GM19238 (cell line): ENCODE data around the gene TNIK.

Experiments
- DNase-seq: peaks from one replicate; pipeline ENCODE4 v3.0.0; 2011; ENCODE audit warnings: low spot score; ENCODE audit not compliant: insufficient read length

TNIK gene

DNA sequence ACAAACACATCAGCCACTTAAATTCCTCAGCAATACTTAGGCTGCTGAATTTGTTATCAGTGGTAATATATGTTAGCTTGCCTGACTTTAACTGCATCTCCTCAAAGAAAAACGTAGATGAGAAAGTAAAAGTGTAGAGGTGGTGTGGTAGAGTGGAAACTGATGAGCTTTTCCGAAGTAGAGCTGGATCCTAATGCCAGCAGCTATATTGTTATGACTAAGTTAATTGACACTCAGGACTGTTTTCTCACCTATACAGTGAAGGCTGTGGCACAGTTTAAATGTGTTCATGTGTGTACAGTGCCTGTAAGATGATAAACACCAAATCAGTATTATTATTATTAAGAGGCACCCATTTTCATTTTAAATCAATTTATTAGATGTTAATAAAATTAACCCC is 174.9 kb downstream of the TNIK start:
- DNase-seq, result no peak

DNA sequence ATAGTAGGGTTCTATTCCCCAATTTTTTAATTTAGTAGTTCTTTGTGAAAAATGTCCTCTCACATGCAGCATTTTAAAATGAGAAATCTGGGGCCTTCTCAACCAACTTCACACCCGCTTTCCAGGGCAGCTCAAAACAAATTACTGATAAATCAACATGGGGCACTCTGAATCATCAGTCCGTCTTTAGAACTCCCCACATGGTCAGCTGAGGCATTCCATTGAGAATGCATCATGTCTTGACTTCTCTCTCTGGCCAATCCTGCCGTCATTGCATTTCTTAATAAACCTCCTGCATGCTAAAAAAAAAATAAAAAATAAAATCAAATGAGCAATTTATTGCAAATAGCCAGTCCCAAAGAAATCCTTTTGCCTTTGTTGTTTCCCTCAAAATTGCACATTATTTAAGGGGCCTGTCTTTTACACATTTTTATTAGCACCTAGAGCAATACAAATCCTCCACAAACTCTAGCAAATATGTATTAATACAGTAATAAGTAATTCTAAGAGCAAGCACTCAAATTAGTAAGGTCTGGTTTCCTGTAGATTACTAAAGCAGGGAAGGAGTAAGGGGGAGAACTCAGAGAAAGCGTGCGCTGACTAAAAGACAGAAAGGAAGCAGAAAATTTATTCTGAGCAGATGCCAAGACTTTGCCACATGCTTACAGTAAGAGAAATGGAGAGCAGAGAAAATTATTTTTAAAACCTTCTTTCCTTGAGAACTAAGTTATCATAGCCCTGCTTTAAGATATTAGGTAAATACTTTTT is 175.7 kb downstream of the TNIK start:
- no peak for DNase-seq

GRCh38 chr3:171283848-171284222 is 176.4 kb downstream of the TNIK start:
- no peak for DNase-seq

GRCh38 chr3:171283183-171283847 is 176.9 kb downstream of the TNIK start:
- DNase-seq, result no peak

DNA sequence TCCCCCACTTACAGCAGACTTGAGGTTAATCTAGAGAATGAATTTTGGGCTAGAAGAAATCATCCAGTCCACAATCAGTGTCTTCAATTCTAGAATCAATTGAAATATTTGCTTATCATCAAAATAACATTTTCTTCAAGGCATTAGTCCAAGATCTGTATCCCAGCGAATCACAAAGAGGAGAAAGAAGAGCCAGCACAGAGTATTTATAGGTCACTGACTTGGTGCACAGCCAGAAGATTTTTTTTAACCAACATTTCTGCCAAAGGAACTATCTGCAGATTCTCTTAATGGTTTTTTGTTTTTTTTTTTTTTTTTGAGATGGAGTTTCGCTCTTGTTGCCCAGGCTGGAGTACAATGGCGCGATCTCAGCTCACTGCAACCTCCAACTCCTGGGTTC is 178.2 kb downstream of the TNIK start:
- DNase-seq, result no peak

DNA sequence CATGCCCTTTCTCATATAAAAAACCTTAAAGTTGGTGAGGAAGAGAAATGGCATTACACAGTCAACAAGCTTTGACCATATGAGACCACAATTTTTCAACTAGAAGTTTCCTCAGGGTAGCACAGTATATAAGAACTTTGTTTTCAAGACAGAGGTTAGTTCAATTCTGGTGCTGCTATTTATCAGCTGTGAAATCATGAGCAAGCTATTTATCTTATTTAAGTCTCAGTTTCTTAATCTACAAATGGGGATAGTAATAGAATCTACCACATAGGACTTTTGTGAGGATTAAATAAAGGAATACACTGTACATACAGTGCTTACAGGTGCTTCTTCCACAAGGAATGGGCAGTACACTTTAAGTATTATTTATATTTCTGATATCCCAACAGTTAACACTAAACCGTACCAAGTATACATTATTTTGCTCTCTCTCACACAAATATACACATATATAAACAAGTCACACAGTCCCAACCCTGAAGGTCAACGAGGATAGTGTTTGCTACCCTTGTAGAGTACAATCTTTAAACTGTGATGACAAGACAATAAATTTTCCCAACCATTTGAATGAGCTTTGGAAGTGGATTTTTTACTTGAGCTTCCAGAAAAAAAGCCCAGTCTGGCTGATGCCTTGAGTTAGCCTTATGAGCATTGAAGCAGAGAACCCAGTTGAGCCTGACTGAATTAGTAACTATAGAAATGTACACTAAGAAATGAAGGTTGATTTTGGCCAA is 178.8 kb downstream of the TNIK start:
- DNase-seq, result no peak

DNA sequence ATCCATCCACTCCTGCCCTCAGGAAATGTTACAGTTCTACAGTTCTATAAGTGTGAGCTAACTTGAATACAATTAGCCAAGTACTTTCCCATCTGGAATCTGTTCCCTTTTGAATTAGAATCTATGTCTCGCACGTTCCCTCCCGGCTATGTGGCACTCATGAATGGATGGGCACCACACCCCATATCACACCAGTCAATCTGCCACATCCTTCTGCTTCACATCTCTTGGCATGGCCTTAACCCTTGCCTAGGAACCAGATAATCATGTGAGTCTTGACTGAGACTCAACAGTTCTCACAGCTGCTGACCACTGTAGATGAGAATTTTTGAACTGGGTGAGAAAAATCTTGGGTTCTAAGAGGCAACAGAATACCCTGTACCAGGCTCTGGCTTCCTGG is 180.2 kb downstream of the TNIK start:
- no peak for DNase-seq

- no peak for DNase-seq
Measured at GRCh38 chr3:171278299-171278590, 182.0 kb downstream of the TNIK start.

DNA sequence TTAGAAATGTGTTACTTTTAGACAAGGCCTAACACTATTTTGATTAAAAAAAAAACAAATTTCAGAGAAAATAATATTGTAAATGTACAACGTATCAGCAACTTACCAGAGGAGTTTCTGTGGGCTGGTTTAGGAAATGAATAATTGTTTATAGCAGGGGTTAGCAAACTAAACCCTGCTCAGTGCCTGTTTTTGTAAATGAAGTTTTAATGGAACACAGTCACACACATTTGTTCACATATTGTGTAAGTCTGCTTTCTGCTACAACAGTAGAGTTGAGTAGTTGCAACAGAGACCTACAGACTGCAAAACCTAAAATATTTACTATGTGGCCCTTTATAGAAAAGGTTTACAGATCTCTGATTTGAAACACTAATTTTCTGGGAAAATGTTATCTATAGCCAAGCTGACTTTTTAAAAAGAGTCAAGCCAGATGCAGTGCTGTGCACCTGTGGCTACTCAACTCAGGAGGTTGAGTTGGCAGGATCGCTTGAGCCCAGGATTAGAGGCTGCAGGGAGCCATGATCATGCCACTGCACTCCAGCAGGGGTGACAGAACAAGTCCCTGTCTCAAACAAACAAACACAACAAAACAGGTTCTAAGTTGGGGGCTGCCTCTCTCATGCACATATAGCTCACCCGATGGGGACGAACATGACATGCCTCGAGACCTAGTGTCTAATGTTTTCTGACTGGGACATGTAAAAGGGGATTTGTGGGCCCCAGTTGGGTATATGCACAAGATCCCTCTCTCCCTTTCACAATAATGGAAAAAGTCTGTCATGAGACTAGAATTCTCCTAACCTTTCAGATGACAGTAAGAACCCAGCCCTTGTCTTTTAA is 182.5 kb downstream of the TNIK start:
- DNase-seq, result no peak

DNA sequence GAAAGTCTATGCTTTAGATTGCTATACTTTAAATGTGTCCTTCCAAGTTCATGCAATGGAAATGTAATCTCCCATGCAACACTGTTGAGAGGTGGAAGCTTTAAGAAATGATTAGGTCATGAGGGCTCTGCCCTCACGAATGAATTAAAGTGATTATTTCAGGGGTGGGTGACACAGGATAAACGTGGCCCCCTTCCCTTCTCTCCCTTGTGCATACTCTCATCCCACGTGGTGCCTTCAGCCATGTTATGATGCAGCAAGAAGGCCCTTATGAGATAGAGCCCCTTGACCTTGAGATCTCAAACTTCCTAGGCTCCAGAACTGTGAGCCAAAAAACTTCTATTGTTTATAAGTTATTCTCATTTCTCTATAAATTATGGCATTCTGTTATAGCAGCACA is 183.3 kb downstream of the TNIK start:
- no peak for DNase-seq

DNA sequence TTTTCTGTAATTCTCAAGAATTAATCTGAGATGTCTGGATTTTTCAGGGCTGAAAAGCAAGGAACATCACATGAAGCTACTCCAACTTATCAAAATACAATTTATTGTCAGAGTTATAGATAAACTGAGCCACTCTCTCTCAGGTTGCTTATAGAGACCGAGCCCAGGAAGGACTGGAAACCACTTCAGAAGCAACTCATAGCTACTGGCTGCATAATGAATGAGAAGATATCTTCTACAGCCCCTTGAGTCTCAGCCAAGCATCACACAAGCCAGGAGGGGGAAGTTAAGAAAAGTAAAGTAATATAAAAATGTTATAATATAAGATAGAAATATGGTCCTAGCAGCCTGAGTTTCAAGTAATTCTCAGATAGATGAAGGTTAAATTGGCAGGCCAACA is 186.0 kb downstream of the TNIK start:
- DNase-seq, result no peak

GRCh38 chr3:171270541-171270940 is 189.7 kb downstream of the TNIK start:
- no peak for DNase-seq

- DNase-seq, result no peak
Measured at GRCh38 chr3:171269542-171269941, 190.7 kb downstream of the TNIK start.

- no peak for DNase-seq
Measured at GRCh38 chr3:171268677-171269076, 191.5 kb downstream of the TNIK start.

DNA sequence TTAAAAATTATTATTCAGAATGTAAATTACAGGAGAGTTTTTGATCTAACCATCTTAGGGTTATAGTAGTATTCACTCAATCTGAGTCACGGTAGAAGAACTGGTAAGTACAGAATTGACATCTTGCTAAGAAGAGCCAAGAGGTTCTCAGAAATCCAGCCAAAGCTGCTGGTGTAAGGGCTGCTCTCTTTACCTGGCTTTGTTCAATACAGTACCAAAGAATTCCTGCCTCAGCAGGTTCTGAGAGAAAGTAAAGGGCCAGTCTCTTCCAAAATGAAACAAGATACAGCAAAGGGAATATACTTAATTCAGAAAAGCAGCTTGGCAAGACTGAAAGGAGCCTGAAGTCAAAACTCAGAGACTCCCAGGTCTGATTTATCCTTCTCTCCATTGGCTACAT is 193.1 kb downstream of the TNIK start:
- DNase-seq, result no peak

DNA sequence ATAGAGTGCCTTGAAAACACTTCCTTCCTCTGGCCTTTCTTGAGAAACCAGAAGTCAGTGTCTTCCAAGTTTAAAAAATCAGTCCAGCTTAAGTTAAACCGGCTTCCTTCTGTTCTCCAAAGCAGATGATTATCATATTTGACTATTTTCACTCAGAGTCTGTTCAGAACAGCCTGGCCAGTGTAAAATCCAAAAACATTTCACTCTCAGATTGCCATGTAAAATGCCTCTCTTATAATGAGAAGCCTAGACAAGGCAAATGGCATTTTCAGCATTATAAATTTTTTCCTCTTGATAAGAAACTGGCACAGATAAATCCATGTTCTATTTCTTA is 193.5 kb downstream of the TNIK start:
- no peak for DNase-seq

DNA sequence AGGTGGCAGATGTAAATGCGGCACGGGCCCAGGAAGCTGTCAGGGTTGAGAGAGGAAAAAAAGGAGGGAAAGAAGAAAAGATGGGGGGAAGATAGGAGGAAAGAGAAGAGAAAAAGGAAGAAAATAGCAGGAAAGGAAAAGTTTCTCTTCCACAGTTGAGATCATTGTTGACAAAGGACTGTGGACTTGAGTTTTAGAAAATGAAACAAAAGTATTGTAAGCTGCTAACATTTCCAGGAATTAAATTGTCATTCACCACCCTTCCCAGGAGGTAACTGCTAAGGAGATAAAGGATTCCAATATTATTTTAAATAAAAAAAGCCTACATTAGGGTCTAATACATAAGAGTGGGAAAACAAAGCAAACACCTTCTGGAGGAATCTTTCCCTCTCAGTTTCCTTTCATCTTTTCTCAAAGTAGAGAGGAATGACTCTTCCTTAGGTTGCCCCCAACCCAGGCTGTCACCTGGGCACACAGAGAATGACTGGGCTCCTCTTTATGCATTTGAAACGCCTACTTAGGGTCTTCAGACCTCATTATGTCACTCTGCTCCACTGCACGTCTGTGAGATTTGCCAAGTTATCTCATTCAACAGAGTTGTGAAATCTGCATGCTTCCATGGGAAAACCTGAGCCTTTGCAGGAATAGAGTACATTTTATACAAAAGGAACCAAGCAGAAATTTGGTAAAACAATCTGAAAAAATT is 194.0 kb downstream of the TNIK start:
- DNase-seq, result no peak

DNA sequence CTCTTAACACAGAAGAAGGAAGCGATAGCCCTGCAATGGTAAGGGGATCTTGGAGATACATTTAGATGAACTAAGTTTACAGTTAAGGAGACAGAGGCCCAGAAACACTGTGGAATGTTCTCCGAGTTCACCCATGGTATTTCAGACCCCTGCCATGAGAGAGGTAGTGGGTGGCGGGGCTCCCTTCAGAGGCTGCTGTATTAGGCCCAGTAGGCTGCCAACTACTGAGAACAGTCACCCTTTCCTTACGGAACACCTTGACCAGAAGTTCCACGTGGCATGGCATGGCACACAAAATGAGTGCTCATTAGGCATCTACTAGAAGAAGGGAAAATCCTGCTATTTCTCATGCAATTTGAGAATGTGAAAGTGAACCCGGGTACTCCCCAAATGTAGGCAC is 195.4 kb downstream of the TNIK start:
- no peak for DNase-seq

GRCh38 chr3:171262431-171262830 is 197.8 kb downstream of the TNIK start:
- DNase-seq, result no peak

GRCh38 chr3:171261487-171261886 is 198.7 kb downstream of the TNIK start:
- DNase-seq, result no peak

- no peak for DNase-seq
Measured at GRCh38 chr3:171260899-171261298, 199.3 kb downstream of the TNIK start.
